CD14-positive monocyte (primary cell): ENCODE data around the gene BATF. TPM values are rescaled to one million over a fixed set of nuclear protein-coding genes. Genes with fewer than 3 reads are reported as not detected.
A peak's percentile ranks its signal among the peaks of the same experiment; 100 is the strongest.

Source experiments
- DNase-seq, 3 donors: peaks; one replicate each; pipeline ENCODE4 v3.0.0-alpha.2; 2011 to 2022
- H2AFZ ChIP-seq: 2 replicates; pipeline ENCODE4 v1.6.0; 2012; ENCODE audit warnings: mild to moderate bottlenecking, low read depth, low read length, inconsistent platforms; ENCODE audit not compliant: insufficient read depth, poor library complexity, severe bottlenecking
- H3K27ac ChIP-seq, 2 donors: 1 replicate in 1 of 2; 2 replicates in 1 of 2; pipeline ENCODE4 v1.5.1; 2012 to 2013; ENCODE audit warnings: low read length in 2 of 2, control low read depth in 1 of 2, inconsistent platforms in 1 of 2, low read depth in 1 of 2, mild to moderate bottlenecking in 1 of 2
- H3K27me3 ChIP-seq, 2 donors: one replicate each; pipeline versions ENCODE4 v1.6.0 to v1.6.1; 2011 to 2013; ENCODE audit warnings: low read length in 2 of 2; ENCODE audit not compliant: control insufficient read depth in 2 of 2, insufficient read depth in 2 of 2
- H3K36me3 ChIP-seq, 2 donors: replicated peaks in 1 of 2; 1 replicate in 1 of 2; 2 replicates in 1 of 2; pipeline versions ENCODE4 v1.5.1 to v1.6.1; 2012 to 2013; ENCODE audit warnings: low read length in 2 of 2, control low read depth in 1 of 2, inconsistent platforms in 1 of 2, mild to moderate bottlenecking in 1 of 2; ENCODE audit not compliant: insufficient read depth in 2 of 2, control insufficient read depth in 1 of 2
- H3K4me1 ChIP-seq, 2 donors: 1 replicate in 1 of 2; 2 replicates in 1 of 2; pipeline versions ENCODE4 v1.5.1 to v1.6.1; 2012 to 2013; ENCODE audit warnings: low read length in 2 of 2, control low read depth in 1 of 2, inconsistent platforms in 1 of 2, mild to moderate bottlenecking in 1 of 2, moderate library complexity in 1 of 2; ENCODE audit not compliant: insufficient read depth in 2 of 2, control insufficient read depth in 1 of 2
- H3K4me2 ChIP-seq: replicated peaks from 2 replicates; pipeline ENCODE3; 2012; ENCODE audit warnings: low read length, moderate library complexity, mild to moderate bottlenecking; ENCODE audit not compliant: poor library complexity, severe bottlenecking; ENCODE audit errors: extremely low read depth
- H3K4me3 ChIP-seq, 3 experiments: fragments of 200-600 bp in 1 of 3; sonication (generic) in 1 of 3; replicated peaks in 1 of 3; 1 replicate in 2 of 3; 2 replicates in 1 of 3; pipeline ENCODE4 v1.5.1; 2011 to 2013; ENCODE audit warnings: low read length in 3 of 3, mild to moderate bottlenecking in 3 of 3, control low read depth in 2 of 3, low read depth in 2 of 3, inconsistent platforms in 1 of 3, moderate library complexity in 1 of 3
- H3K79me2 ChIP-seq: 2 replicates; pipeline ENCODE4 v1.6.0; 2012; ENCODE audit warnings: mild to moderate bottlenecking, control low read depth, inconsistent platforms, low read length, moderate library complexity; ENCODE audit not compliant: insufficient read depth
- H3K9ac ChIP-seq: 2 replicates; pipeline ENCODE4 v1.6.0; 2017; ENCODE audit warnings: low read length, mild to moderate bottlenecking; ENCODE audit not compliant: insufficient read depth, poor library complexity, severe bottlenecking
- H3K9me3 ChIP-seq, 2 donors: replicated peaks in 1 of 2; 1 replicate in 1 of 2; 2 replicates in 1 of 2; pipeline versions ENCODE4 v1.5.1 to v1.6.1; 2012 to 2013; ENCODE audit warnings: low read length in 2 of 2, control low read depth in 1 of 2; ENCODE audit not compliant: control insufficient read depth in 1 of 2, insufficient read depth in 1 of 2
- H4K20me1 ChIP-seq: 2 replicates; pipeline ENCODE4 v1.6.0; 2012; ENCODE audit warnings: mild to moderate bottlenecking, low read length, control low read depth, moderate library complexity; ENCODE audit not compliant: insufficient read depth
- H3K27ac Mint-ChIP-seq, 7 donors: one replicate each; pipeline ENCODE4 v1.8.0; 2020; ENCODE audit warnings: mild to moderate bottlenecking in 7 of 7, mixed read lengths in 7 of 7, moderate library complexity in 6 of 7, inconsistent platforms in 2 of 7
- H3K27me3 Mint-ChIP-seq, 3 donors: one replicate each; pipeline ENCODE4 v1.8.0; 2021 to 2022; ENCODE audit warnings: low read depth in 3 of 3, mild to moderate bottlenecking in 3 of 3, mixed read lengths in 3 of 3, moderate library complexity in 3 of 3, inconsistent platforms in 1 of 3
- H3K36me3 Mint-ChIP-seq, 2 donors: one replicate each; pipeline ENCODE4 v1.8.0; 2020; ENCODE audit warnings: mixed read lengths in 2 of 2, inconsistent platforms in 1 of 2, mild to moderate bottlenecking in 1 of 2
- H3K4me1 Mint-ChIP-seq: one replicate; pipeline ENCODE4 v1.8.0; 2020; ENCODE audit warnings: mild to moderate bottlenecking, mixed read lengths
- H3K4me3 Mint-ChIP-seq, 2 donors: one replicate each; pipeline ENCODE4 v1.8.0; 2020; ENCODE audit warnings: mild to moderate bottlenecking in 2 of 2, mixed read lengths in 2 of 2, moderate library complexity in 1 of 2
- H3K9me3 Mint-ChIP-seq, 7 donors: one replicate each; pipeline ENCODE4 v1.8.0; 2020 to 2022; ENCODE audit warnings: mixed read lengths in 7 of 7, mild to moderate bottlenecking in 6 of 7, moderate library complexity in 6 of 7, inconsistent platforms in 2 of 7
- CTCF ChIP-seq: fragments of 200-600 bp; IDR thresholded peaks from one replicate; pipeline ENCODE4 v1.8.0; 2022; ENCODE audit warnings: antibody characterized with exemption, mild to moderate bottlenecking
- WGBS: methylation state at CpG from one replicate; pipeline ENCODE4 v1.1.5; 2013; ENCODE audit warnings: missing lambda C conversion rate; ENCODE audit not compliant: insufficient coverage; 5-methylcytosine and 5-hydroxymethylcytosine counted together
- intact Hi-C, 2 donors: fragments of 100-400 bp; cut with micrococcal nuclease; formaldehyde crosslinking; loops; one replicate each; pipeline versions ENCODE4 v1.15.0 to v1.15.1; 2023
- polyA plus RNA-seq, 3 donors: library from polyadenylated mRNA; depleted of rRNA in 1 of 3; unstranded in 2 of 3; stranded (reverse) in 1 of 3; fragments of 300-500 nt in 2 of 3; fragments of >200 nt in 1 of 3; fragmentation: Illumina TruSeq in 2 of 3; gene quantifications; 1 replicate in 2 of 3; 2 replicates in 1 of 3; pipeline ENCODE4 v1.2.3, GENCODE V29; 2012 to 2021

The BATF gene
- polyA plus RNA-seq, 3 donors: 12.6 to 25.8 (median 20.9) TPM

DNA sequence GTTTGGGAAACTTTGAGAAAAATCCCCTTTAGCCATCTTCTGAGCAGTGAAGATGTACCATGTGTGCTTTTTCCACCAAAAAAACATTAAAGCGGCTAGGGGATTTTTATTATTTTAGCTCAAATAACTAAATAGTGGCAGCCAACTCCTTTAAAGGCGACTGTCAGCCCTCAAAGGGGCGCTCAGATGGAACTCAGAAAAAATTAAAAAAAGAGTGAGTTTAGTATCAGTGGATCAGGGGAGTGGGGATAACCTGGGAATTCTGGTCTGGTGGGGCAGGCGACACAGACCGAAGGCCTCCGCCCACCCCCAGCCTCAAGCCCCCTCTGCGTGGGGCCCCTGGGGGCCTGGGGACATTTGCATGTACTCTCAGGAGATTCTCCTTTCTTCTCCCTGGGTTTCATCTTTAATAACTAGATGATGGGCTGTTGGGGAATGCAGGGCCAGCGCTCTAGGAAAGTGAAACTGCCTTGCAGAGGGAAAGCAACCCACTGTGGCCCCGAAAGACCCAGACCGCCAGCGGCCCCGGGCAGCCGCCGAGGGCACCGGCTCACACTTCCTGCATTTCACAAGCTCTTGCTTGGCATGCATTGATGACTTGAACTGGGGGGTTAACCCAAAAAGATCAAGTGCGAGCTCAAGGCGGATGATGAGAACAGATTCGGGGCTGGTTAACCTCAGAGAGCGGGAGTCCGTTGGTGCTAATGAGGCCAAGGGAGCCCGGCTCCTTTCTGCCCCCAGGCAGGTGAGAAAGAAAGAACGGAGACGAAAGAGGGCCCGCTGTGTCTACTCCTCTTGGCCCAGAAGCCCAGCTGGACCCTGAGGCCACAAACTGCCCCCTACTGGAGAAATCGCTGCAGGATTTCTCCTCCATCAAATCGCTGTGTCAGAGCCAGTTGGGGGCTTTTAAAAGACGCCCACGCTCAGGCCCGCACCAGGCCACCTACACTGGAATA lies 7.3 kb upstream of the BATF start:
- Histone ChIP-seq H3K36me3 (no peaks in the 10 kb centered on the region), H3K9me3 (peaks cover 5 to 12% of the 10 kb centered on the region in 2 donors), H4K20me1 (no peaks in the 10 kb centered on the region), H3K4me2 (peak overlapping the region; percentile 85), H3K27ac (peak overlapping the region; percentile 0 to 83), H3K9ac (peak overlapping the region; percentile 65), H3K27me3 (no peaks in the 10 kb centered on the region), H3K79me2 (no peaks in the 10 kb centered on the region), H3K4me3 (peak overlapping the region; percentile 16 to 80 (median 45)), H2AFZ (peak overlapping the region; percentile 83), H3K4me1 (peaks cover 23 to 29% of the 10 kb centered on the region in 2 donors)
- peak overlapping the region; percentile 81 to 95 (median 92) for H3K27ac Mint-ChIP-seq
- intact Hi-C loops: no loop called here
- peaks cover 33% of the 10 kb centered on the region for H3K4me1 Mint-ChIP-seq
- peak; percentile 63 to 73 (median 65) for DNase-seq
- 11% methylated on average over 20 of the region's 29 CpGs for WGBS
- peaks cover 0 to 4% of the 10 kb centered on the region in 2 donors for H3K36me3 Mint-ChIP-seq
- H3K4me3 Mint-ChIP-seq: peak overlapping the region; percentile 93 to 97
- peaks cover 0 to 6% (median 0%) of the 10 kb centered on the region in 3 donors for H3K27me3 Mint-ChIP-seq
- peaks cover 5 to 17% (median 13%) of the 10 kb centered on the region in 7 donors for H3K9me3 Mint-ChIP-seq
- TF ChIP-seq CTCF: no peak

- Histone ChIP-seq H3K9me3 (peaks cover 5 to 11% of the 10 kb centered on the region in 2 donors), H3K4me3 (peak overlapping the region; percentile 16 to 80 (median 45)), H3K36me3 (no peaks in the 10 kb centered on the region), H4K20me1 (no peaks in the 10 kb centered on the region), H3K4me1 (peaks cover 23 to 29% of the 10 kb centered on the region in 2 donors), H3K9ac (peak overlapping the region; percentile 65), H3K4me2 (peak overlapping the region; percentile 85), H3K27ac (peak overlapping the region; percentile 0 to 83), H3K27me3 (no peaks in the 10 kb centered on the region), H2AFZ (peak overlapping the region; percentile 83), H3K79me2 (no peaks in the 10 kb centered on the region)
- Mint-ChIP-seq H3K9me3 (peaks cover 5 to 17% (median 12%) of the 10 kb centered on the region in 7 donors), H3K27ac (peak overlapping the region; percentile 53 to 95 (median 85)), H3K36me3 (peaks cover 0 to 4% of the 10 kb centered on the region in 2 donors), H3K4me3 (peak overlapping the region; percentile 93 to 97), H3K4me1 (peaks cover 33% of the 10 kb centered on the region), H3K27me3 (peaks cover 0 to 6% (median 0%) of the 10 kb centered on the region in 3 donors)
- peak; percentile 24 to 35 (median 29) for DNase-seq
- intact Hi-C loops: no loop called here
- 0% methylated on average over 6 of the region's 7 CpGs for WGBS
- no peak for TF ChIP-seq CTCF
Measured at GRCh38 chr14:75515629-75515996, 6.7 kb upstream of the BATF start.
